Endodermal cell (in vitro differentiated cells): ENCODE data around the gene FAM13A. TPM values are rescaled to one million over a fixed set of nuclear protein-coding genes. Genes with fewer than 3 reads are reported as not detected.

Experiments
- DNase-seq: peaks from one replicate; pipeline ENCODE4 v3.0.0-alpha.2; 2017
- H3K27ac ChIP-seq: 2 replicates; pipeline ENCODE4 v1.5.1; 2013; ENCODE audit warnings: mild to moderate bottlenecking, low read depth, low read length, moderate library complexity
- H3K27me3 ChIP-seq: 2 replicates; pipeline ENCODE4 v1.6.1; 2013; ENCODE audit warnings: mild to moderate bottlenecking, low read length, moderate library complexity; ENCODE audit not compliant: insufficient read depth, control insufficient read depth, poor library complexity, severe bottlenecking
- H3K36me3 ChIP-seq: 2 replicates; pipeline ENCODE4 v1.7.0; 2013; ENCODE audit warnings: mild to moderate bottlenecking, low read length, moderate library complexity; ENCODE audit not compliant: control insufficient read depth, insufficient read depth
- H3K4me1 ChIP-seq: one replicate; pipeline ENCODE4 v1.7.0; 2013; ENCODE audit warnings: low read length; ENCODE audit not compliant: control insufficient read depth, insufficient read depth
- H3K4me3 ChIP-seq: 2 replicates; pipeline ENCODE4 v1.5.1; 2013; ENCODE audit warnings: mild to moderate bottlenecking, low read length, moderate library complexity
- H3K9ac ChIP-seq: 2 replicates; pipeline ENCODE4 v1.6.1; 2013; ENCODE audit warnings: mild to moderate bottlenecking, low read length, moderate library complexity; ENCODE audit not compliant: poor library complexity, severe bottlenecking; ENCODE audit errors: extremely low read depth
- H3K9me3 ChIP-seq: 2 replicates; pipeline ENCODE4 v1.6.1; 2013; ENCODE audit warnings: mild to moderate bottlenecking, low read length, moderate library complexity; ENCODE audit not compliant: control insufficient read depth
- H3K27ac Mint-ChIP-seq: 2 replicates; pipeline ENCODE4 v1.8.0; 2020; ENCODE audit warnings: mixed read lengths
- H3K27me3 Mint-ChIP-seq: 2 replicates; pipeline ENCODE4 v1.8.0; 2021; ENCODE audit warnings: mild to moderate bottlenecking, mixed read lengths; ENCODE audit not compliant: insufficient read depth
- H3K36me3 Mint-ChIP-seq: 2 replicates; pipeline ENCODE4 v1.8.0; 2020; ENCODE audit warnings: low read depth, mixed read lengths
- H3K4me1 Mint-ChIP-seq: 2 replicates; pipeline ENCODE4 v1.8.0; 2020; ENCODE audit warnings: mixed read lengths
- H3K4me3 Mint-ChIP-seq: 2 replicates; pipeline ENCODE4 v1.8.0; 2020; ENCODE audit warnings: mild to moderate bottlenecking, moderate library complexity, mixed read lengths
- H3K9me3 Mint-ChIP-seq: 2 replicates; pipeline ENCODE4 v1.8.0; 2020; ENCODE audit warnings: mild to moderate bottlenecking, mixed read lengths
- WGBS, 2 experiments: methylation state at CpG; one replicate each; pipeline versions ENCODE4 v1.1.5 to v1.1.7; 2013; ENCODE audit warnings: missing lambda C conversion rate in 2 of 2, mixed read lengths in 1 of 2; ENCODE audit not compliant: insufficient coverage in 1 of 2, insufficient read length in 1 of 2; 5-methylcytosine and 5-hydroxymethylcytosine counted together
- total RNA-seq, 2 donors: library from RNA; stranded (reverse); fragmentation: NEBNext Ultra II Directional in 1 of 2; extraction: Animal tissue kit (Norgen Biotek cat#: 25700) in 1 of 2; gene quantifications; 2 replicates in 1 of 2; 3 replicates in 1 of 2; pipeline ENCODE4 v1.2.1, GENCODE V29; 2021
- TF ChIP-seq, protein P1 (sequence below): fragments of 200-600 bp; sonication (generic); conservative IDR thresholded peaks from 2 replicates; pipeline ENCODE4 v1.5.0; 2021; ENCODE audit warnings: antibody characterized with exemption, mild to moderate bottlenecking

Gene FAM13A
- total RNA-seq, 2 donors from 2014 or later = 13.6 to 17.0 TPM

DNA sequence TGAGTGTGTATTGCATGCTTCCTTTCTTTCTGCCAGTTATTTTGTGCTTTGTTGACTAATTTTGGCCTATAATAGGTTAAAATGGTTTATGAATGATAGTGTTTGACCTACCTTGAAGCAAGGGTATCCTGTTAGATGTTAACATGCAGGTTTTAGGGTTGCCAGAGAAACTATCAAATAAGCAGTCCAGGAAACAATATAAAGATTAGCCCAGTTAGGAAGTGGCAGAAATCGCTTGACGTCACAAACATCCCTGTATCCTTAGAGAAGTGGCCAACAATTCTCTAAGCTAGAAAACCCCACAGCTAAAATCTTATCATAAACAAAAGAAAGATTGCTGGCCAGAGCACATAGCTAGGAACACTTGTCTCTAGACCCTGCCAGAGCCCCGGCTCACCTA, 363.2 kb downstream of the FAM13A start:
- H3K4me3 Mint-ChIP-seq = no peak overlapping the region
- H3K4me1 Mint-ChIP-seq = peaks cover 4% of the 10 kb centered on the region
- TF ChIP-seq, protein P1, sequence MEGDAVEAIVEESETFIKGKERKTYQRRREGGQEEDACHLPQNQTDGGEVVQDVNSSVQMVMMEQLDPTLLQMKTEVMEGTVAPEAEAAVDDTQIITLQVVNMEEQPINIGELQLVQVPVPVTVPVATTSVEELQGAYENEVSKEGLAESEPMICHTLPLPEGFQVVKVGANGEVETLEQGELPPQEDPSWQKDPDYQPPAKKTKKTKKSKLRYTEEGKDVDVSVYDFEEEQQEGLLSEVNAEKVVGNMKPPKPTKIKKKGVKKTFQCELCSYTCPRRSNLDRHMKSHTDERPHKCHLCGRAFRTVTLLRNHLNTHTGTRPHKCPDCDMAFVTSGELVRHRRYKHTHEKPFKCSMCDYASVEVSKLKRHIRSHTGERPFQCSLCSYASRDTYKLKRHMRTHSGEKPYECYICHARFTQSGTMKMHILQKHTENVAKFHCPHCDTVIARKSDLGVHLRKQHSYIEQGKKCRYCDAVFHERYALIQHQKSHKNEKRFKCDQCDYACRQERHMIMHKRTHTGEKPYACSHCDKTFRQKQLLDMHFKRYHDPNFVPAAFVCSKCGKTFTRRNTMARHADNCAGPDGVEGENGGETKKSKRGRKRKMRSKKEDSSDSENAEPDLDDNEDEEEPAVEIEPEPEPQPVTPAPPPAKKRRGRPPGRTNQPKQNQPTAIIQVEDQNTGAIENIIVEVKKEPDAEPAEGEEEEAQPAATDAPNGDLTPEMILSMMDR = no peak
- no peaks in the 10 kb centered on the region for H3K9me3 ChIP-seq
- no peaks in the 10 kb centered on the region for H3K9me3 Mint-ChIP-seq
- no peak overlapping the region for H3K27ac ChIP-seq
- no peaks in the 10 kb centered on the region for H3K36me3 Mint-ChIP-seq
- H3K4me3 ChIP-seq = no peak overlapping the region
- peaks cover 2% of the 10 kb centered on the region for H3K4me1 ChIP-seq
- H3K9ac ChIP-seq = no peak overlapping the region
- 79 to 88% methylated on average over 2 to 3 of the region's 3 CpGs for WGBS, 2 experiments
- DNase-seq = no peak
- H3K27me3 ChIP-seq = no peaks in the 10 kb centered on the region
- H3K27ac Mint-ChIP-seq = no peak overlapping the region
- H3K36me3 ChIP-seq = no peaks in the 10 kb centered on the region
- no peaks in the 10 kb centered on the region for H3K27me3 Mint-ChIP-seq

DNA sequence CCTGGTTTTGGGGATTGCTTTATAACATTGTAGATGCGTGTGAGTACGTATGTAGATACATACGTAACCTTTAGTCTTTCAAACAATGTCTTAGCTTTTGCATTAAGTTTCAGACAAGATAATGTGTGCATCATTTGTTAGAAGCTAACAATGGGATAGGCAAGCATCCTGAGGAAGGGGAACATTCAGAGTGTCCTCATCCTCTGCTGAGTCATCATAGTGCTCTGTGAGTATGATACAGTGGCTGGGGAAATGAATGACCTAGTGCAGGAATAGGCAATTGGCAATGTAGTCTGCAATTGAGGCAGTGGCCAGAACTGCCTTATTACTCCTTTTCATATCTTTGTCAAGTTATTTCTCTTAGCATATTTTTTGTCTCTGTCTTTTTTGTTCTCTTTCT, 366.6 kb downstream of the FAM13A start:
- DNase-seq = no peak
- Histone ChIP-seq H3K4me1 (peaks cover 2% of the 10 kb centered on the region), H3K9me3 (no peaks in the 10 kb centered on the region), H3K36me3 (no peaks in the 10 kb centered on the region), H3K27me3 (no peaks in the 10 kb centered on the region), H3K27ac (no peak overlapping the region), H3K9ac (no peak overlapping the region), H3K4me3 (no peak overlapping the region)
- H3K9me3 Mint-ChIP-seq = no peaks in the 10 kb centered on the region
- TF ChIP-seq, protein P1 = no peak
- no peaks in the 10 kb centered on the region for H3K27me3 Mint-ChIP-seq
- H3K27ac Mint-ChIP-seq = no peak overlapping the region
- WGBS, 2 experiments = 100% methylated on average over 2 to 3 of the region's 3 CpGs
- no peaks in the 10 kb centered on the region for H3K4me1 Mint-ChIP-seq
- no peak overlapping the region for H3K4me3 Mint-ChIP-seq
- no peaks in the 10 kb centered on the region for H3K36me3 Mint-ChIP-seq

DNA sequence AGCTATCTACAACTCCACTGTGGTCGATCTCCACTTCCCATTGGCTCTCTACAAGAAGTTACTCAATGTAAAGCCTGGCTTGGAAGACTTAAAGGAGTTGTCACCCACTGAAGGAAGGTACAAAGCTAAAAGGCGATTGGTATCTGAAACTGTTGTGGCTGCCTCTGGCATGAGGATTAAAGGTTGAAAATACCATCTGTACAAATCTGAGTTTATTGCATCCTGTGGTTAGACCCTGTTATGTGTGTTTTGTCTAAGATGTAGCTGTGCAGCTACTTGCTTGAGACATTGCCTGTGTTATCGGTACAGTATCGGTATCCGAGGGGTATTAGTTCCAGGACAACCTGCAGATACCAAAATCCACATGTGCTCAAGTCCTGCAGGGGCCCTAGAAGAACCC, 375.8 kb downstream of the FAM13A start:
- H3K4me3 ChIP-seq = no peak overlapping the region
- Mint-ChIP-seq H3K9me3 (peaks cover 3% of the 10 kb centered on the region), H3K27ac (no peak overlapping the region), H3K27me3 (no peaks in the 10 kb centered on the region), H3K36me3 (peaks cover 2% of the 10 kb centered on the region), H3K4me3 (no peak overlapping the region), H3K4me1 (no peaks in the 10 kb centered on the region)
- no peak for DNase-seq
- H3K9me3 ChIP-seq = no peaks in the 10 kb centered on the region
- TF ChIP-seq, protein P1 = no peak
- no peaks in the 10 kb centered on the region for H3K4me1 ChIP-seq
- 92 to 96% methylated on average over 4 to 5 of the region's 5 CpGs for WGBS, 2 experiments
- H3K36me3 ChIP-seq = no peaks in the 10 kb centered on the region
- no peak overlapping the region for H3K9ac ChIP-seq
- H3K27me3 ChIP-seq = no peaks in the 10 kb centered on the region
- no peak overlapping the region for H3K27ac ChIP-seq

Other genes starting within 250 kb of the FAM13A start
- gene TIGD2, start 54.3 kb upstream of the FAM13A start, total RNA-seq = 10 to 100 TPM; 11.7 to 15.1 TPM